Measurements from ENCODE around the gene GFPT2. TPM values are rescaled to one million over a fixed set of nuclear protein-coding genes. Genes with fewer than 3 reads are reported as not detected.

GFPT2 gene
- total and polyA plus RNA-seq, 12 donors = 1.9 to 20.1 (median 9.3) TPM

DNA sequence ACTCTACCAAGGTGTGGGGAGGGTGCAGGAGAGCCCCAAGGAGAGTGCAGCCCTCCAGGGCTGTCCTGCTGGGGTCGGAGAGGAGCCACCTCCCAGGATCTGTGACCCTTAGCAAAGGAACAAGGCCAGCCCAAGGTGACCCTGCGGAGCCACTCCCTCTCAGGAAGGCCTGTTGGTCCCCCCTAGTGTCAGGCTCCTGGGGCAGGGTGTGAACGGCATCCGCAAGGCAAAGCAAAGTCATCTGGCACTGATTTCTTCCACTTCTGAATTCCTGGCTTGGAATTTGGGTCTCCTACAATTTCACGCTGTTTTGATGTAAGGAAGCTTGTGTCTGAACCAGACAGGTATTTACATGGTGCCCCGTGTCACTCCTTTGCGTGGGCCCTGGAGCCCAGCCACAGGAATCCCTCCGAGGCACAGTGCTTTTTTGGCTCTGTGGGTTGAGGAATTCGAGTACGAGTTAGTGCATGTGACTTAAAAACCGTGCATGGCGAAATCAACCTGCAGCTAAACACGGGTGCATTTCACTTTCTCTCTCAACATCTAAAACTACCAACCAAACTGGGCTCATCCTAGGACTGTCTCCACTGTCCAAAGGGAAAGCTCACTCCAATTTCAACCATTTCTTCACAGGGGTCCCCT, 24.5 kb upstream of the GFPT2 start:
- WGBS, 4 donors = 79 to 90% (median 80%) methylated on average over 13 of the region's 13 CpGs
- Histone ChIP-seq H3K27me3 (no peaks in the 10 kb centered on the region), H3K9me3 (replicated peaks in 1 of 3) (no peaks in the 10 kb centered on the region), H3K4me1 (replicated peaks in 1 of 2) (no peaks in the 10 kb centered on the region), H3K36me3 (replicated peaks in 1 of 2) (no peaks in the 10 kb centered on the region), H3K27ac (no peak overlapping the region), H3K4me3 (no peak overlapping the region)
- TF ChIP-seq, protein P1, sequence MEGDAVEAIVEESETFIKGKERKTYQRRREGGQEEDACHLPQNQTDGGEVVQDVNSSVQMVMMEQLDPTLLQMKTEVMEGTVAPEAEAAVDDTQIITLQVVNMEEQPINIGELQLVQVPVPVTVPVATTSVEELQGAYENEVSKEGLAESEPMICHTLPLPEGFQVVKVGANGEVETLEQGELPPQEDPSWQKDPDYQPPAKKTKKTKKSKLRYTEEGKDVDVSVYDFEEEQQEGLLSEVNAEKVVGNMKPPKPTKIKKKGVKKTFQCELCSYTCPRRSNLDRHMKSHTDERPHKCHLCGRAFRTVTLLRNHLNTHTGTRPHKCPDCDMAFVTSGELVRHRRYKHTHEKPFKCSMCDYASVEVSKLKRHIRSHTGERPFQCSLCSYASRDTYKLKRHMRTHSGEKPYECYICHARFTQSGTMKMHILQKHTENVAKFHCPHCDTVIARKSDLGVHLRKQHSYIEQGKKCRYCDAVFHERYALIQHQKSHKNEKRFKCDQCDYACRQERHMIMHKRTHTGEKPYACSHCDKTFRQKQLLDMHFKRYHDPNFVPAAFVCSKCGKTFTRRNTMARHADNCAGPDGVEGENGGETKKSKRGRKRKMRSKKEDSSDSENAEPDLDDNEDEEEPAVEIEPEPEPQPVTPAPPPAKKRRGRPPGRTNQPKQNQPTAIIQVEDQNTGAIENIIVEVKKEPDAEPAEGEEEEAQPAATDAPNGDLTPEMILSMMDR (IDR thresholded peaks at IDR 0.05) = no peak
- no peak for TF ChIP-seq POLR2A (IDR thresholded peaks at IDR 0.05)
- DNase-seq = no peak
- intact Hi-C loops (cut with DNase I) = no loop called here

GRCh38 chr5:180376511-180376910, 23.4 kb upstream of the GFPT2 start:
- no peak overlapping the region for H3K4me3 ChIP-seq
- intact Hi-C loops (cut with DNase I) = no loop called here
- H3K4me1 ChIP-seq (replicated peaks in 1 of 2) = no peaks in the 10 kb centered on the region
- 68 to 81% (median 72%) methylated on average over 6 of the region's 6 CpGs for WGBS, 4 donors
- TF ChIP-seq POLR2A (IDR thresholded peaks at IDR 0.05) = no peak
- TF ChIP-seq, protein P1 (IDR thresholded peaks at IDR 0.05) = no peak
- H3K9me3 ChIP-seq (replicated peaks in 1 of 3) = no peaks in the 10 kb centered on the region
- peak in 1 of 7 donors; percentile 50 for DNase-seq
- H3K27me3 ChIP-seq = no peaks in the 10 kb centered on the region
- H3K36me3 ChIP-seq (replicated peaks in 1 of 2) = no peaks in the 10 kb centered on the region
- no peak overlapping the region for H3K27ac ChIP-seq

- intact Hi-C loops (cut with DNase I) = no loop called here
- H3K27me3 ChIP-seq = no peaks in the 10 kb centered on the region
- no peaks in the 10 kb centered on the region for H3K36me3 ChIP-seq (replicated peaks in 1 of 2)
- no peaks in the 10 kb centered on the region for H3K9me3 ChIP-seq (replicated peaks in 1 of 3)
- H3K4me1 ChIP-seq (replicated peaks in 1 of 2) = no peaks in the 10 kb centered on the region
- WGBS, 4 donors = 85 to 91% (median 88%) methylated on average over 7 to 8 of the region's 8 CpGs
- no peak for DNase-seq
- TF ChIP-seq, protein P1 (IDR thresholded peaks at IDR 0.05) = no peak
- TF ChIP-seq POLR2A (IDR thresholded peaks at IDR 0.05) = no peak
- no peak overlapping the region for H3K4me3 ChIP-seq
- H3K27ac ChIP-seq = no peak overlapping the region
Observed at GRCh38 chr5:180375955-180376354, 22.8 kb upstream of the GFPT2 start.

DNA sequence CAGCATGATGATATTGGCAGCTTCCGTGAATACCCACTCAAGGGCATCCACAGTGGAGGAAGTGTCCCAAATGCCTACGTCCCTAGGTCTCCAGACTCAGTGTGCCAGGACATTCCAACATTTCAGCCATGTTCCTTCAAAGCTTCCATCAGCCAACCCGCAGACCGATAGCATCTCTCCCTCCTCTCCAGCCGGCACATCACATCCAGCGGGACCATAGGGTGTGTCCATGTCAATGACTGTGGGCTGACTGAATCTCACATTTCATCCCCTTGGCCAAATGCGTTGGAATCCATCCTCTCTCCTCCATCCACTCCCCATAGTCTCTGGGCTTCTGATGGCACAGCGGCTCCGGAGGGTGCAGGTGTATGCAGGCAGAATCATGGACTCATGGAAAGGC, 22.2 kb upstream of the GFPT2 start:
- DNase-seq = no peak
- TF ChIP-seq, protein P1 (IDR thresholded peaks at IDR 0.05) = no peak
- TF ChIP-seq POLR2A (IDR thresholded peaks at IDR 0.05) = no peak
- no peaks in the 10 kb centered on the region for H3K9me3 ChIP-seq (replicated peaks in 1 of 3)
- H3K4me3 ChIP-seq = no peak overlapping the region
- H3K4me1 ChIP-seq (replicated peaks in 1 of 2) = no peaks in the 10 kb centered on the region
- no peaks in the 10 kb centered on the region for H3K36me3 ChIP-seq (replicated peaks in 1 of 2)
- WGBS, 4 donors = 83 to 89% (median 87%) methylated on average over 9 of the region's 9 CpGs
- intact Hi-C loops (cut with DNase I) = no loop called here
- no peaks in the 10 kb centered on the region for H3K27me3 ChIP-seq
- H3K27ac ChIP-seq = no peak overlapping the region
